Hepatocyte (in vitro differentiated cells): ENCODE data around the gene KCTD18. TPM values are rescaled to one million over a fixed set of nuclear protein-coding genes. Genes with fewer than 3 reads are reported as not detected.

Experiments used
- DNase-seq: peaks from one replicate; pipeline ENCODE4 v3.0.0-alpha.2; 2016; ENCODE audit warnings: low spot score
- H2AFZ ChIP-seq: fragments of 200-600 bp; sonication (generic); 2 replicates; pipeline ENCODE4 v1.6.0; 2016; ENCODE audit warnings: antibody characterized with exemption, mild to moderate bottlenecking
- H3K27ac ChIP-seq: fragments of 200-600 bp; sonication (generic); 2 replicates; pipeline ENCODE4 v1.5.1; 2016; ENCODE audit warnings: mild to moderate bottlenecking
- H3K27me3 ChIP-seq: fragments of 200-600 bp; sonication (generic); 2 replicates; pipeline ENCODE4 v1.6.1; 2016
- H3K36me3 ChIP-seq: fragments of 200-600 bp; sonication (generic); replicated peaks from 2 replicates; pipeline ENCODE4 v1.5.1; 2016; ENCODE audit warnings: low read depth; ENCODE audit not compliant: insufficient read depth
- H3K4me1 ChIP-seq: fragments of 200-600 bp; sonication (generic); 2 replicates; pipeline ENCODE4 v1.5.1; 2016; ENCODE audit warnings: mild to moderate bottlenecking, moderate library complexity; ENCODE audit not compliant: insufficient read depth
- H3K4me2 ChIP-seq: fragments of 200-600 bp; sonication (generic); 2 replicates; pipeline ENCODE4 v1.6.0; 2016
- H3K4me3 ChIP-seq: fragments of 200-600 bp; sonication (generic); 2 replicates; pipeline ENCODE4 v1.5.1; 2016; ENCODE audit warnings: mild to moderate bottlenecking
- H3K79me2 ChIP-seq: fragments of 200-600 bp; sonication (generic); 2 replicates; pipeline ENCODE4 v1.6.0; 2017; ENCODE audit warnings: mild to moderate bottlenecking
- H3K9me2 ChIP-seq: fragments of 200-600 bp; sonication (generic); replicated peaks from 2 replicates; pipeline ENCODE4 v1.6.0; 2017; ENCODE audit warnings: mild to moderate bottlenecking; ENCODE audit not compliant: insufficient read depth
- H3K9me3 ChIP-seq: fragments of 200-600 bp; sonication (generic); 2 replicates; pipeline ENCODE4 v1.5.1; 2016; ENCODE audit warnings: low read depth, mild to moderate bottlenecking
- H4K20me1 ChIP-seq: fragments of 200-600 bp; sonication (generic); 2 replicates; pipeline ENCODE4 v1.6.0; 2016; ENCODE audit warnings: mild to moderate bottlenecking; ENCODE audit not compliant: insufficient read depth, poor library complexity, severe bottlenecking
- EZH2 ChIP-seq: fragments of 200-600 bp; sonication (generic); IDR thresholded peaks from 2 replicates; pipeline ENCODE4 v1.6.1; 2016; ENCODE audit warnings: antibody characterized with exemption, mild to moderate bottlenecking, borderline replicate concordance
- EZH2phosphoT487 ChIP-seq: fragments of 200-600 bp; sonication (generic); IDR thresholded peaks from one replicate; pipeline ENCODE4 v1.6.1; 2018; ENCODE audit warnings: antibody characterized with exemption, mild to moderate bottlenecking, low read depth, moderate library complexity; ENCODE audit not compliant: unreplicated experiment, severe bottlenecking
- WGBS: methylation state at CpG from one replicate; pipeline ENCODE4 v1.1.6; 2016; ENCODE audit warnings: low lambda C conversion rate; ENCODE audit errors: missing lambda C conversion rate; 5-methylcytosine and 5-hydroxymethylcytosine counted together
- polyA plus RNA-seq: library from polyadenylated mRNA; unstranded; fragments of >200 nt; fragmentation: Nextera tagmentation; extraction: Ambion mirVana; gene quantifications from 2 replicates; pipeline ENCODE4 v1.2.1, GENCODE V29; 2016
- total RNA-seq: library from RNA; depleted of rRNA; stranded (reverse); fragments of >200 nt; gene quantifications from 2 replicates; pipeline ENCODE4 v1.2.3, GENCODE V29; 2014
- TF ChIP-seq, protein P1 (sequence below): fragments of 200-600 bp; sonication (generic); IDR thresholded peaks from 2 replicates; pipeline ENCODE4 v1.5.1; 2016; ENCODE audit warnings: antibody characterized with exemption, mild to moderate bottlenecking; ENCODE audit not compliant: poor library complexity

Gene KCTD18
- total RNA-seq (12.9 and 13.4 TPM in 2 replicates), polyA plus RNA-seq (6.9 and 12.7 TPM in 2 replicates)

DNA sequence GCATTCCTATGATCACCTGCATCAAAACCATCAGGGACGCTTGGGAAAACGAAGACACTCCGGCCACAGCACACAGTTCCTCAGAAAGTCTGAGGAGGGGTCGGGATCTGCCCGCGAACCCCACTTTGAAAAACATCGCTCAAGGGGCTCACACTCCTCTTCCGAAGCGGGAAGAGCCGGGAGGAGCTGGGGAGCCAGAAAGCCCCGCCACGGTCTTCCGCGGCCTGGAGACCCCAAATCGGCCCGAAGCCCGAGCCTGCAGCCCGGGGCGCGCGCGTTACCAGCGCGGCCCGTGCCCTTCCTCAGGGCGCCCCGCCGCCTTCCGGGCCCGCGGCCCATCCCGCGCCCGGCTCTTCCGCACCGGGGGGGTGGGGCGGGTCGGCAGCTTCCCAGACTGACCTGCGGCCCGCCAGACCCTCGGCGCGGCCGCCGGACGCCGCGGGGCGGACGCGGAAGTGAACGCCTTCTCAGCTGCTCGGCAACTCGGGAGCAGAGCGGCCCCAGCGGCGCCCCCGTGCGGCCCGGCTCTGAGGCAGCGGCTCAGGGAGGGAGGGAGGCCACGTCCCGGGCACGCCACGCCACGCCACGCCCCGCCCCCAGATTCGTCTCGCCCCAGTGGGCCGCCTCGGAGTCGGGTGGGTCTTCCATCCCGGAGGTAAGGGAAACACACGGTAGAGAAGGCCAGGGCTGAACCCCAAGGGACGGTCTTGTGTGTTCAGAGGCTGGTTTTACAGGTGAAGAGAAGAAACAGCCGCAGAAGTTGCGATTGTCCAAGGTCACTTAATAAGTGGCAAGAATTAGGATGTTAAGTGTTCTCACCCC is at the start of gene KCTD18:
KCTD18 (minus strand) TSS at position 457 of the 822 bp plus-strand sequence. CDS start 3,052 bp downstream, outside the sequence.
- DNase-seq, result peak; percentile 95
- Histone ChIP-seq H3K27ac (peak within 1 kb of the TSS; percentile 93), H2AFZ (peak within 1 kb of the TSS; percentile 90), H4K20me1 (no peaks in the 10 kb centered on the region), H3K4me2 (peak within 1 kb of the TSS; percentile 98), H3K27me3 (no peaks in the 10 kb centered on the region), H3K9me2 (no peaks in the 10 kb centered on the region), H3K79me2 (peaks cover 18% of the 10 kb centered on the region), H3K4me1 (peaks cover 11% of the 10 kb centered on the region), H3K9me3 (no peaks in the 10 kb centered on the region), H3K36me3 (no peaks in the 10 kb centered on the region), H3K4me3 (peak within 1 kb of the TSS; percentile 83)
- TF ChIP-seq, protein P1, sequence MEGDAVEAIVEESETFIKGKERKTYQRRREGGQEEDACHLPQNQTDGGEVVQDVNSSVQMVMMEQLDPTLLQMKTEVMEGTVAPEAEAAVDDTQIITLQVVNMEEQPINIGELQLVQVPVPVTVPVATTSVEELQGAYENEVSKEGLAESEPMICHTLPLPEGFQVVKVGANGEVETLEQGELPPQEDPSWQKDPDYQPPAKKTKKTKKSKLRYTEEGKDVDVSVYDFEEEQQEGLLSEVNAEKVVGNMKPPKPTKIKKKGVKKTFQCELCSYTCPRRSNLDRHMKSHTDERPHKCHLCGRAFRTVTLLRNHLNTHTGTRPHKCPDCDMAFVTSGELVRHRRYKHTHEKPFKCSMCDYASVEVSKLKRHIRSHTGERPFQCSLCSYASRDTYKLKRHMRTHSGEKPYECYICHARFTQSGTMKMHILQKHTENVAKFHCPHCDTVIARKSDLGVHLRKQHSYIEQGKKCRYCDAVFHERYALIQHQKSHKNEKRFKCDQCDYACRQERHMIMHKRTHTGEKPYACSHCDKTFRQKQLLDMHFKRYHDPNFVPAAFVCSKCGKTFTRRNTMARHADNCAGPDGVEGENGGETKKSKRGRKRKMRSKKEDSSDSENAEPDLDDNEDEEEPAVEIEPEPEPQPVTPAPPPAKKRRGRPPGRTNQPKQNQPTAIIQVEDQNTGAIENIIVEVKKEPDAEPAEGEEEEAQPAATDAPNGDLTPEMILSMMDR, result peak; percentile 85
- no peak for TF ChIP-seq EZH2
- WGBS, result 3% methylated on average over 62 of the region's 78 CpGs

DNA sequence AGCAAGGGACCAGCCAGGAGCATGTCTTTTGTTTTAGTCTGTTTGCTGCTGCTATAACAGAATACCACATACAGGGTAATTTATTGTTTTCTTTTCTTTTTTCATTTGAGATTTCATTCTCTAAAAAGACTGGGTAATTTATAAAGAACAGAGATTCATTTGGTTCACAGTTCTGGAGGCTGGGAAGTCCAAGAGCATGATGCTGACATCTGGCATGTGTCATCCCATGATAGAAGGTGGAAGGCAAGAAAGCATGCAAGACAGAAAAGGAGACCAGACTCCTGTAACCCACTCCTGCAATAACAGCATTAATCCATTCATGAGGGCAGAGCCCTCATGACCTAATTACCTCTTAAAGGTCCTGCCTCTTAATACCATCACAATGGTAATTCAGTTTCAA is 30.9 kb upstream of the KCTD18 start:
- no peak overlapping the region for H2AFZ ChIP-seq
- TF ChIP-seq EZH2phosphoT487 (no peak), EZH2 (no peak)
- TF ChIP-seq, protein P1, result no peak
- no peaks in the 10 kb centered on the region for H3K4me1 ChIP-seq
- H3K79me2 ChIP-seq, result no peaks in the 10 kb centered on the region
- no peaks in the 10 kb centered on the region for H3K9me3 ChIP-seq
- no peaks in the 10 kb centered on the region for H3K36me3 ChIP-seq
- H3K4me2 ChIP-seq, result no peak overlapping the region
- H4K20me1 ChIP-seq, result no peaks in the 10 kb centered on the region
- H3K4me3 ChIP-seq, result no peak overlapping the region
- no peak for DNase-seq
- H3K27me3 ChIP-seq, result no peaks in the 10 kb centered on the region
- H3K27ac ChIP-seq, result no peak overlapping the region
- H3K9me2 ChIP-seq, result no peaks in the 10 kb centered on the region

DNA sequence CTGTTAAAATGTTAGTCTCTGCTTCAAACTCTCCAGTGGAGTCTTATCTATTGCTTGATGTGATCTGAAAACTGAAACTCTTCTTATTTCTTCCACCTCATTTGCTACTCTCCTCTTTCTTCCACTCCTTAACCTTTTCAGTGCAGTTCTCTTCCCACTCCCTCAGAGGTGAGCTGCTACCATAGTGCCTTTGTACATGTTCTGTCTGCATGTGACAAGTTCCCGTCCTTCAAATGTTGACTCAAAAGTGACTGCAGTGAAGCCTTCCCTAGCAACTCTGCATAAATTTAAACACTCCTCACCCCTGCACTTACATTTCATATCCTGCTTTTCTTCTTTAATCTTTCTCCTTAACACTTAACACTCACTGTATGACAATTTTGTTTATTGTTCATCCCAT is 28.3 kb upstream of the KCTD18 start:
- H3K36me3 ChIP-seq, result no peaks in the 10 kb centered on the region
- no peak overlapping the region for H2AFZ ChIP-seq

More for the DNA sequence above, 28.3 kb upstream of the KCTD18 start:
- Histone ChIP-seq H3K4me1 (no peaks in the 10 kb centered on the region), H3K4me3 (no peak overlapping the region), H3K4me2 (no peak overlapping the region), H3K9me2 (no peaks in the 10 kb centered on the region), H3K79me2 (no peaks in the 10 kb centered on the region), H3K27me3 (no peaks in the 10 kb centered on the region), H3K9me3 (no peaks in the 10 kb centered on the region), H4K20me1 (no peaks in the 10 kb centered on the region), H3K27ac (no peak overlapping the region)
- no peak for DNase-seq
- TF ChIP-seq, protein P1, result no peak
- TF ChIP-seq EZH2phosphoT487, result no peak
- no peak for TF ChIP-seq EZH2
- WGBS, result 90% methylated on average over 1 of the region's 1 CpG
